Glutamatergic neuron (in vitro differentiated cells): ENCODE data around the gene ATOX1. TPM values are rescaled to one million over a fixed set of nuclear protein-coding genes. Genes with fewer than 3 reads are reported as not detected.

ENCODE experiments used
- DNase-seq: peaks from one replicate; pipeline ENCODE4 v3.0.0; 2022
- H3K27ac Mint-ChIP-seq: one replicate; pipeline ENCODE4 v1.8.0; 2020; ENCODE audit warnings: mild to moderate bottlenecking, mixed read lengths, inconsistent platforms; ENCODE audit not compliant: unreplicated experiment
- H3K27me3 Mint-ChIP-seq: one replicate; pipeline ENCODE4 v1.8.0; 2020; ENCODE audit warnings: mild to moderate bottlenecking, moderate library complexity, mixed read lengths, inconsistent platforms; ENCODE audit not compliant: unreplicated experiment
- H3K36me3 Mint-ChIP-seq: one replicate; pipeline ENCODE4 v1.8.0; 2020; ENCODE audit warnings: mild to moderate bottlenecking, mixed read lengths, inconsistent platforms; ENCODE audit not compliant: unreplicated experiment
- H3K4me1 Mint-ChIP-seq: one replicate; pipeline ENCODE4 v1.8.0; 2020; ENCODE audit warnings: mild to moderate bottlenecking, low read depth, mixed read lengths, inconsistent platforms; ENCODE audit not compliant: unreplicated experiment
- H3K4me3 Mint-ChIP-seq: one replicate; pipeline ENCODE4 v1.8.0; 2020; ENCODE audit warnings: mild to moderate bottlenecking, mixed read lengths, inconsistent platforms; ENCODE audit not compliant: unreplicated experiment
- H3K9me3 Mint-ChIP-seq: one replicate; pipeline ENCODE4 v1.8.0; 2020; ENCODE audit warnings: mild to moderate bottlenecking, moderate library complexity, mixed read lengths, inconsistent platforms; ENCODE audit not compliant: unreplicated experiment
- total RNA-seq: library from RNA; stranded (reverse); fragmentation: NEBNext Ultra II Directional; extraction: Animal tissue kit (Norgen Biotek cat#: 25700); gene quantifications from one replicate; pipeline ENCODE4 v1.2.1, GENCODE V29; 2021; ENCODE audit not compliant: unreplicated experiment
- TF ChIP-seq, protein P1 (sequence below): fragments of 200-600 bp; sonication (generic); IDR thresholded peaks from one replicate; pipeline ENCODE4 v1.5.0; 2021; ENCODE audit not compliant: partially characterized antibody, unreplicated experiment

The ATOX1 gene
- total RNA-seq, 1 donor from 2014 or later = 82.9 TPM

DNA sequence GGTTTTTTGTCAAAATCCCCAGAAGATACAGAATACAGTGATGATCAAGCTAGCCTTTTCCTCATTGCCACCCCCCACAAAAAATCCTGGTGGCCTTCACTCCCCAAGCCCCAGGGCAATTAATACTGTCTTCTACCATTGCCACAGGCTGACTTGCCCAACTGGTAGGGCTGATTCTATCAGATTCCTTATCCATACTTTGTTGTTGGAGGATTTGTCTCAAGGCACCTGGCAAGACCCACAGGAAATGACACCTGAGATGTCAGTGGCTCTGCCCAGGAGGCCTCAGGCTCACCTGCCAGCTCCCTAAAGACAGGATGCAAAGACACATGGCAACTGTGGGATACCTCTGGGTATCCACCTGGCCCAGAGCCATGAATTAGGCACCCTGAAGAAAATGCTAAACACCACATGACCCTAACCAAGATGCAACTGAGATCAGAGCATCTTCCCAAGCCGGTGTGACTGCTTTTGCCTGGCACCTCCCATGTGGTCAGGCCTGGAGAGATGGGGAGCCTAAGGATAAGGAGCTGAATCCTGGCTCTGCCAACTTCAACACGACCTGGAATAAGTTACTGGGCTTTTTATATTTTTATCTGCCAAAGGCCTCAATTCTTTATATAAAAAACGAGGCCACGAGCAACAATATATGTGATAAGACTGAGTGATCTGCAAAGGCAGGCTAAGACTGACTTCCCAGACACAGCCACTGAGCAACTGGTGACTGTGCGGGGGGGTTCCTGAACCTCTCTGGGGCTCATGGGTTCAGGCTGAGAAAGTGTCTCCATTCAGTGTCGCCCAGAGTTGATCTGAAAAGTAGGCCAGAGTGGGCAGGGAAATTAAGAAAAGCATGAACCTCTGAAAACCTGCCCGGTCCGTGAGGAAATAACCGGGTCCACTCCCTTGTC, 944 bp downstream of the ATOX1 start:
- Mint-ChIP-seq H3K4me3 (peak overlapping the region; percentile 87), H3K4me1 (peaks cover 10% of the 10 kb centered on the region)

DNA sequence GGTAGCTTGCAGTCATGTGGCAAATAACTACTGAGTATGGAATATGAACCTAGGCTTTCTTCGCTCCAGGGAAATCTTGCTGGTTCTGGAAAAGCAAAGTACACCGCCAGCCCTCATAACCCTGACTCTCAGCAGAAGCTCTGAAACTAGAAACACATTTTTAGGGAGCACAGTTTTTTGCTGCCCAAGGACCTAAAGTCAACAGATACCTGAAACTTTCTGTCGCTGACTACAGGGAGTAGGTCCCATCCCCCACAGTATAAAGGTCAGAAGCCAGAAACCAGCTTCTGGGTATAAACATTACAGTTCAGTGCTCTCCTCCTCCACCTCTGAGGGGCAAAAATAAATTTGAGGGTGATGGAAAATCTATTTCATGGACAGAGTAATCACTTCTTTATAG, 3.0 kb downstream of the ATOX1 start:
- Mint-ChIP-seq H3K36me3 (no peaks in the 10 kb centered on the region), H3K27me3 (peaks cover 5% of the 10 kb centered on the region), H3K9me3 (peaks cover 2% of the 10 kb centered on the region), H3K4me3 (no peak overlapping the region), H3K27ac (no peak overlapping the region), H3K4me1 (peaks cover 10% of the 10 kb centered on the region)
- TF ChIP-seq, protein P1, sequence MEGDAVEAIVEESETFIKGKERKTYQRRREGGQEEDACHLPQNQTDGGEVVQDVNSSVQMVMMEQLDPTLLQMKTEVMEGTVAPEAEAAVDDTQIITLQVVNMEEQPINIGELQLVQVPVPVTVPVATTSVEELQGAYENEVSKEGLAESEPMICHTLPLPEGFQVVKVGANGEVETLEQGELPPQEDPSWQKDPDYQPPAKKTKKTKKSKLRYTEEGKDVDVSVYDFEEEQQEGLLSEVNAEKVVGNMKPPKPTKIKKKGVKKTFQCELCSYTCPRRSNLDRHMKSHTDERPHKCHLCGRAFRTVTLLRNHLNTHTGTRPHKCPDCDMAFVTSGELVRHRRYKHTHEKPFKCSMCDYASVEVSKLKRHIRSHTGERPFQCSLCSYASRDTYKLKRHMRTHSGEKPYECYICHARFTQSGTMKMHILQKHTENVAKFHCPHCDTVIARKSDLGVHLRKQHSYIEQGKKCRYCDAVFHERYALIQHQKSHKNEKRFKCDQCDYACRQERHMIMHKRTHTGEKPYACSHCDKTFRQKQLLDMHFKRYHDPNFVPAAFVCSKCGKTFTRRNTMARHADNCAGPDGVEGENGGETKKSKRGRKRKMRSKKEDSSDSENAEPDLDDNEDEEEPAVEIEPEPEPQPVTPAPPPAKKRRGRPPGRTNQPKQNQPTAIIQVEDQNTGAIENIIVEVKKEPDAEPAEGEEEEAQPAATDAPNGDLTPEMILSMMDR = no peak
- DNase-seq = no peak

More for the DNA sequence above, 944 bp downstream of the ATOX1 start:
- no peak for DNase-seq
- TF ChIP-seq, protein P1 = no peak
- Mint-ChIP-seq H3K27ac (peak overlapping the region; percentile 6), H3K36me3 (no peaks in the 10 kb centered on the region), H3K27me3 (peaks cover 5% of the 10 kb centered on the region), H3K9me3 (peaks cover 2% of the 10 kb centered on the region)

DNA sequence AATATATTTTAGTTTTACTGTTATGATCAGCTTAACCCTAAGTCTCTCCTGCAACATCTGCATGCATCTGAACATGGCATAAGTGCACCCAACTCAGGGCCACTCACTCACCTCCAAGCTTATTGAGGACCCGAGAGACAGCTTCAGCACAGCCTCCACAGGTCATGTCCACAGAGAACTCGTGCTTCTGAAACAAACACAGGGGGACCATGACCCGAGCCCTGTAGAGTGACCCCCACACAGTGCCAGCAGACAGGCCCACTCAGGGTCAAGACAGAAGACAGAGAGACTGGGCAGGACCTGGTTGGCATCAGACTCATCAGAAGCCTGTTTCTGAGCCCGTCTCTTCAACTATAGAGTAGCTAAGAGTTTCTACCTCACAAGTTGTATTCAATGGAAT, 6.8 kb downstream of the ATOX1 start:
- no peak overlapping the region for H3K27ac Mint-ChIP-seq
- peaks cover 3% of the 10 kb centered on the region for H3K27me3 Mint-ChIP-seq
- TF ChIP-seq, protein P1 = no peak
- no peak overlapping the region for H3K4me3 Mint-ChIP-seq
- no peaks in the 10 kb centered on the region for H3K36me3 Mint-ChIP-seq
- DNase-seq = no peak
- peaks cover 2% of the 10 kb centered on the region for H3K9me3 Mint-ChIP-seq
- H3K4me1 Mint-ChIP-seq = no peaks in the 10 kb centered on the region

GRCh38 chr5:151751091-151751490, 7.3 kb downstream of the ATOX1 start:
- DNase-seq = no peak
- Mint-ChIP-seq H3K36me3 (no peaks in the 10 kb centered on the region), H3K9me3 (no peaks in the 10 kb centered on the region), H3K27ac (no peak overlapping the region), H3K27me3 (no peaks in the 10 kb centered on the region), H3K4me1 (no peaks in the 10 kb centered on the region), H3K4me3 (no peak overlapping the region)
- TF ChIP-seq, protein P1 = no peak

DNA sequence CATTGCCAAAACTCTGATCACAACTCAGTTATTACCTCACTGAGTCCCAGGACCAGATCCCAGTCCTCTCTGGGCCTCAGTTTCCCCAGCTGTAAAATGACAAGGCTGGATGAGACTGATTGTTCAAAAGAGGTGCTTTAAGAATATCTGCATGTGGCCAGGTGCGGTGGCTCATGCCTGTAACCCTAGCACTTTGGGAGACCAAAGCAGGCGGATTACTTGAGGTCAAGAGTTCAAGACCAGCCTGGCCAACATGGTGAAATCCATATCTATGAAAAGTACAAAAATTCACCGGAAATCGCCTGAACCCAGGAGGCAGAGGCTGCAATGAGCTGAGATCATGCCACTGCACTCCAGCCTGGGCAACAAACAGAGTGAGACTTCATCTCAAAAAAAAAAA, 8.3 kb downstream of the ATOX1 start:
- no peaks in the 10 kb centered on the region for H3K9me3 Mint-ChIP-seq
- DNase-seq = no peak
- H3K4me3 Mint-ChIP-seq = no peak overlapping the region
- H3K27me3 Mint-ChIP-seq = no peaks in the 10 kb centered on the region
- no peaks in the 10 kb centered on the region for H3K36me3 Mint-ChIP-seq
- no peaks in the 10 kb centered on the region for H3K4me1 Mint-ChIP-seq
- no peak overlapping the region for H3K27ac Mint-ChIP-seq
- TF ChIP-seq, protein P1 = no peak
